Measurements from ENCODE around the gene L1CAM.

Gene L1CAM

GRCh38 chrX:153861733-153862310, 24.2 kb downstream of the L1CAM start:
- DNase-seq, result no peak

DNA sequence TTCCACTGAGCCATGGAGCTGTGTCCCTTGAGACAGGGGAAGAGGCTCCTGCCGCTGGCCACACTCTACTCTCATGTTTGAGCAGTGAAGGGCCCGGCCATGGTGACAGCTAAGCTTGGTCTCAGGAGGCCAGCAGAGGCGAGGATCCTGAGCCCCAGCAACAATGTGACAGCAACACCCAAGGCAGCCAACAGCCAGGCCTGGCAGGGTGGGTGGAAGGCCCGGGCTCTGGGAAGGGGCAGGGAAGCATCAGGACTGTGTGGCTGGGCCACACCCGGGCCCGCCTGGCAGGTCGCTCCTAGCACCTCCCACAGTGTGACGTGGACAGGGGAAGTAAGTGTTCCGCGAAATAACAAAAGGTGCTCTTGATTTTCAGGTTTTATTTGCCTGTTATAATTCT, 24.8 kb downstream of the L1CAM start:
- no peak for DNase-seq

GRCh38 chrX:153857348-153857903, 28.5 kb downstream of the L1CAM start:
- DNase-seq, result no peak

- no peak for DNase-seq
These were observed 31.3 kb downstream of the L1CAM start for GRCh38 chrX:153854702-153855101.

- no peak for DNase-seq
These were observed 32.1 kb downstream of the L1CAM start for GRCh38 chrX:153853902-153854267.

GRCh38 chrX:153853180-153853901, 32.6 kb downstream of the L1CAM start:
- DNase-seq, result no peak

GRCh38 chrX:153851981-153852380, 34.0 kb downstream of the L1CAM start:
- no peak for DNase-seq

- no peak for DNase-seq
These were observed 37.6 kb downstream of the L1CAM start for GRCh38 chrX:153848325-153848724.

DNA sequence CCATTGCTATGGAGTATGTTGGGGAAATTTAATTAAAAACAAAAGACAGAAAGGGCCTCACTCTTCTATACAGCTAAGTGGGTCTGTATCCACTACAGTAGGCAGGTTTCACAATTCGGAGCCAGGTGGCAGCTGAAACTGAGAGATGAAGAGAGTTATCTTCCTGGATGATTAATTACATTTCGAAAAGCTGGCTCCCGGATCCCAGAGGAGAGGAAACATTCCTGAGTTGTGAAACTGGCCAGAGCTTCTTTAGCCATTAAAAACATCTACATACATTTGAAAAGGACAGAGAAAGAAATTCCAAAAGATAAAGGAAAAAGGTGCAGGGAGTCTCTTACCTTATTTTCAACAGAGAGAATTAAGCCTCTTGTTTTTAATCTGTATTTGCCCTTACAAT, 40.1 kb downstream of the L1CAM start:
- no peak for DNase-seq

DNA sequence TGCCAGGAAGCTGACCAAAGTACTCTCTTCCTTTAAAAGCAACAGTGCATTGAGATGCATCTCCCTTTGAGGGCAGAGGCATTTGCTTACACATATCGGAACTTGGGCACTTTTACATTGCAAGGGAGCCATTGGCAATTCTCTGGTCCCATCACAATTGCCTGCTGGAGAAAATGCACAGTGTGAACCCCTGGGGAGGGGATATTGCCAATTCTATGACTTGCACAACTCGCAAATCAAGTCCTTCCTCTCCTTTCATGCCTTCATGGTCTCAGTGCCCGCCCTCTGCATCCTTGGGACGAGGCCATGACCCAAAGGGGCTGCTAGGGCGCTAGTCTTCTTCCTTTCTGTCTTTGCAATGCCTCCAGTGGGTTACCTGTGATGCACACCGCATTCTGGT, 40.8 kb downstream of the L1CAM start:
- no peak for DNase-seq

DNA sequence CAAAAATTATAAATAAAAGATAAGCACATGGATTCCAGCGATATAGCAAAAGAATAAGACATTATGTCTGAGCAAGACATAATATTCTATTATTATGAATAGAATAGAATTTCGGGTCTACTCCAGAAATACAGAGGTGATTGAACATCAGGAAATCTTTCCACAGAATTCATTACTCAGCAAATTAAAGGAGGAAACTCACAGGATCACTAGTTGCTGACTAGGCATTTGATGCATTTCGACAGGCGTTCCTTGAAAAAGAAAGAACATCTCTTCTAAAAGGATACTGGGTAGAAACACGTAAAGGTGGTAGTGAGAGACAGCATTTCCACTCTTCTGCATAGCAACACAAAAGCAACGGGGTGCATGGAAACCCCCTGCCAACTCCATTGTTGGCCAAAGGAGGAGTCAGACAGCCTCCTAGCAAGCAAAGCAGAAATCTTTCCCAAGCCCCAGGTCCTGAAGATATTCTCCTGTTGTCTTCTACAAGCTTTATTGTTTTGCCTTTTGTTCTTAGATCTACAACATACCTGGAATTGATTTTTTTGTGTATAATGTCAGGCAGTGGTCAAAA, 41.4 kb downstream of the L1CAM start:
- no peak for DNase-seq

GRCh38 chrX:153836921-153837320, 49.1 kb downstream of the L1CAM start:
- no peak for DNase-seq

- DNase-seq, result no peak
These were observed 53.2 kb downstream of the L1CAM start for GRCh38 chrX:153832728-153833127.

- DNase-seq, result no peak
These were observed 54.4 kb downstream of the L1CAM start for GRCh38 chrX:153831429-153832150.

DNA sequence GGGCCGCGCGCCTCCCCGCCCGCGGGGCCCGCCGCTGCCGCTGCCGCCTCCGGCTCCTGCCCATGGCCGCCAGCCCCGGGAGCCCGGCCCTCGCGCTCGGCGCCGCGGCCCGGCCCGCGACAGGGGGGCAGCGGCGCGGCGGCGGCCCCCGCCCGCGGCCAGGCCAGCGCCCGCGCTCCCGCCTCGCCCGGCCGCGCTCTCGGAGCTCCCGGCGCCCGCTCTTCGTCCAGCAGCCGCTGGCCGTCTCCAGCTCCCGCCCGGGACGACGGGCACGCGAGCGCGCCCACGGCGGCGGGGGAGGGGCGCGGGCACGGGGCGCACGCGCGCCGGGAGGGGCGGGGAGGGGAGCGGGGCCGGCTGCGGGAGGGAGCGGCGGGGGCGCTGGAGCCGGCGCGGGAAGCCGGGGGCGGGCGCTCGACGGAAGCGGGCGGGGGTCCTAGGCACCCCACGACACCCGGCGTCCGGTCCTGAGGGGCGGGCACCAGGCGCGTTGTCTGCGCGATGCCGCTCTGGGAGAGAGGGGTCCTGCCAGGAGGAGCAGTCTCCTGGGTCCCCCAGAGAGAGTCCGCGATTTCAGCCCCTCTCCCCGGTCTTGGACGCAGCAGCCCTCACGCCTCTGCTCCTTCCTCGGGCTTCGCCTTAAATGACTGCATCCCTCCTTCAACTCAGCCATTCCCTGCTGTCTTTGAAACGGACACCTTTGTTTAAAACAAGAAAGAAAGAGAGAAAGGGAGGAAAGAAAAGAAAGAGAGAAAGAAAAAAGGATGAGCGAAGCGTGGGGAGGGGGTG, 55.1 kb downstream of the L1CAM start:
- no peak for DNase-seq

DNA sequence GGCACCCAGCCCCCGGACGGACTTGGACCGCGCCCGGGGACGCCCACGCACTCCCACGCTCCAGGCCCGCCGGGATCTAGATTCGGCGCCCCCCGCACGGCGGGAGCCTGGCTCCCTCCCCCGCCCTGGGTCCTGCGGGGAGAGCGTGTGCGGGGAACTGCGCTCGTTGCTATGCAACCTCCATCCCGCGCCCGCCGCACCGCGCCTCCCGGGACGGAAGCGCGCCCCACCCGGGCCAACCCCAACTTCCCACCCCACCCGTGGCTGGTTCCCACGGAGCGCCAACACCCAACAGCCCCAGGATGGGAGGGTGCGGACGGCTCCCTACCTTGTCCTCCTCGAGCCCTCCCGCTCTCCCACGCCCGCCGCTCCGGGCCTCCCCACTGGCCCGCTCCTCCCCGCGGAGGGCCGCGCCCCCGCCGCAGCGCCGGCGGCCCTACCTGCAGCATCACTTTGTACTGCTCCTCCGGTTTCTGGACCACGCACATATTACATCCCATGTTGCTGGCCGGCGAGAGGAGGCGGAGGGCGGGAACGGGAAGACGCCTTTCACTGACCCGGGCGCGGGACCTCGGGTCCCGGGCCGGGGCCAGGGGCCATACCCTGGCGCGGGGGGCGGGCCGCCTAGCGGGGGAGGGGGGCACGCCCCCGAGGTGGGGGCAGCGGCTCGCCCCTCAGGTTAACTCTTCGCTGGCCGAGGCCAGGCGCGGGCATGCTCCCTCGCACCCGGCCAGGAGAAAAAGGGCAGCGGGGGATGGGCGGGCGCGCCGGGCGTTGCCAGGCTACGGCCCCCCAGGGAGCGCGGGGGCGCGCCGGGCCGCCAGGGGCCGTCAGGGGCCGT, 56.0 kb downstream of the L1CAM start, which contains the start of gene PDZD4:
Gene PDZD4, minus strand, starts transcription at position 746 of the 841 bp plus-strand sequence. Its CDS starts 246 bp downstream, at position 500.
- DNase-seq, result no peak

GRCh38 chrX:153829549-153829798, 56.5 kb downstream of the L1CAM start:
- DNase-seq, result no peak

GRCh38 chrX:153828723-153829548, 57.0 kb downstream of the L1CAM start:
- no peak for DNase-seq

DNA sequence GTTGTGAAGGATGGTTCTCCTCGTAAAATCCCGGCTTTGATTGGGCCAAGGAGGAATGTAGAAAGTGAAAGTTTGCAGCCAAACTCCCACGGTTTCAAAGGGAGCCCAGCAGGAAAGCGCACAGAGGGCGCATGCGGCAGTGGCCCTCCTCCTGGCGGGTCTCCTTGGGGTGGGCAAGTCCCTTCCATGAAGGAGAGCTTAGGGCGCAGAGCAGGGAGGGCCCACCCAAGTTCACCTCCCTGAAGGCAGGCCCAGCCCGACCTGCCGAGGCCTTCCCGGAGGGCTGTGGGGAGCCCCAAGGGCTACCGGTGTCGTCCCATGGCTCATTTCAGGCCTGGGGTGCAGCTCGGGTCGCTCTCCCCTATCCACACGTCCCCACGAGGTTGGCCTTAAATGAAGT, 57.7 kb downstream of the L1CAM start:
- DNase-seq, result no peak

- no peak for DNase-seq
These were observed 58.1 kb downstream of the L1CAM start for GRCh38 chrX:153827903-153828302.

- no peak for DNase-seq
These were observed 59.0 kb downstream of the L1CAM start for GRCh38 chrX:153827016-153827415.

All from SHP77 (cell line).